ENCODE results near the gene GSAP. TPM values are rescaled to one million over a fixed set of nuclear protein-coding genes. Genes with fewer than 3 reads are reported as not detected.
A peak's percentile ranks its signal among the peaks of the same experiment; 100 is the strongest.
"Not testable (repeated sequence)": the region's sequence is repeated elsewhere in the genome, so short reads cannot be mapped to it uniquely, and the experiment has no call there.

GSAP gene
- total RNA-seq, 1 experiment from 2014 or later = 25.7 TPM

DNA sequence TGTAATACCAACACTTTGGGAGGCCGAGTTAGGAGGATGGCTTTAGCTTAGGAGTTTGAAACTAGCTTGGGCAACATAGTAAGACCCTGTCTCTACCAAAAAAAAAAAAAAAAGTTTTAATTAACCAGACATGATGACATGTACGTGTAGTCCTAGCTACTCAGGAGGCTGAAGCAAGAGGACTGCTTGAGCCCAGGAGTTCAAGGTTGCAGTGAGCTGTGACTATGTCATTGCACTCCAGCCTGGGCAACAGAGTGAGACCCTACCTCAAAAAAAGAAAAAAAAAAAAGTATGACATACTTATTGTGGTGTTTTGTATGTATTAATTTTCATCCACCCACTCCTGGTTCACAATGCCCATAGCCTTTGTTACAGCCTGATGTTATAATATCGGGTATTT lies 69.7 kb downstream of the GSAP start:
- DNase-seq = no peak
- H3K4me3 ChIP-seq (ENCODE audit: low read depth, low read length) = no peak overlapping the region
- no peaks in the 10 kb centered on the region for H3K27me3 ChIP-seq (replicated peaks; ENCODE audit: control insufficient read depth, insufficient read depth, low read length)
- ChIA-PET CTCF (no interaction called here), POLR2A (no interaction called here)
- no TSS peak for BruUV-seq (replicated peaks)
- peaks cover 6% of the 10 kb centered on the region for H3K4me1 Mint-ChIP-seq (ENCODE audit: low read depth, unreplicated experiment)
- no peaks in the 10 kb centered on the region for H3K9me3 ChIP-seq
- no peak overlapping the region for H3K27ac Mint-ChIP-seq (ENCODE audit: unreplicated experiment)
- intact Hi-C loops (cut with micrococcal nuclease; ENCODE audit: unreplicated experiment) = no loop called here
- TF ChIP-seq, protein P1, sequence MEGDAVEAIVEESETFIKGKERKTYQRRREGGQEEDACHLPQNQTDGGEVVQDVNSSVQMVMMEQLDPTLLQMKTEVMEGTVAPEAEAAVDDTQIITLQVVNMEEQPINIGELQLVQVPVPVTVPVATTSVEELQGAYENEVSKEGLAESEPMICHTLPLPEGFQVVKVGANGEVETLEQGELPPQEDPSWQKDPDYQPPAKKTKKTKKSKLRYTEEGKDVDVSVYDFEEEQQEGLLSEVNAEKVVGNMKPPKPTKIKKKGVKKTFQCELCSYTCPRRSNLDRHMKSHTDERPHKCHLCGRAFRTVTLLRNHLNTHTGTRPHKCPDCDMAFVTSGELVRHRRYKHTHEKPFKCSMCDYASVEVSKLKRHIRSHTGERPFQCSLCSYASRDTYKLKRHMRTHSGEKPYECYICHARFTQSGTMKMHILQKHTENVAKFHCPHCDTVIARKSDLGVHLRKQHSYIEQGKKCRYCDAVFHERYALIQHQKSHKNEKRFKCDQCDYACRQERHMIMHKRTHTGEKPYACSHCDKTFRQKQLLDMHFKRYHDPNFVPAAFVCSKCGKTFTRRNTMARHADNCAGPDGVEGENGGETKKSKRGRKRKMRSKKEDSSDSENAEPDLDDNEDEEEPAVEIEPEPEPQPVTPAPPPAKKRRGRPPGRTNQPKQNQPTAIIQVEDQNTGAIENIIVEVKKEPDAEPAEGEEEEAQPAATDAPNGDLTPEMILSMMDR (IDR thresholded peaks at IDR 0.05; ENCODE audit: insufficient read depth in 1 of 2, low read depth in 1 of 2, low read length in 1 of 2, severe bottlenecking in 1 of 2, unreplicated experiment in 1 of 2) = no peak
- H3K36me3 Mint-ChIP-seq (ENCODE audit: insufficient read depth, unreplicated experiment) = no peaks in the 10 kb centered on the region
- H3K4me1 ChIP-seq = peaks cover 5% of the 10 kb centered on the region; the same call in 1 of the 2 replicates
- no peaks in the 10 kb centered on the region for H3K9me3 Mint-ChIP-seq (ENCODE audit: unreplicated experiment)
- H3K36me3 ChIP-seq (ENCODE audit: control insufficient read depth, insufficient read depth, low read length) = no peaks in the 10 kb centered on the region
- H3K27me3 Mint-ChIP-seq (ENCODE audit: insufficient read depth, unreplicated experiment) = no peaks in the 10 kb centered on the region
- H3K4me3 Mint-ChIP-seq (ENCODE audit: unreplicated experiment) = no peak overlapping the region

- H3K27me3 ChIP-seq (replicated peaks; ENCODE audit: control insufficient read depth, insufficient read depth, low read length); H3K9me3 ChIP-seq; H3K9me3 Mint-ChIP-seq (ENCODE audit: unreplicated experiment); H3K4me3 Mint-ChIP-seq (ENCODE audit: unreplicated experiment); intact Hi-C loops (cut with micrococcal nuclease; ENCODE audit: unreplicated experiment); H3K36me3 ChIP-seq (ENCODE audit: control insufficient read depth, insufficient read depth, low read length); H3K4me1 ChIP-seq; H3K36me3 Mint-ChIP-seq (ENCODE audit: insufficient read depth, unreplicated experiment); CTCF ChIA-PET; H3K4me1 Mint-ChIP-seq (ENCODE audit: low read depth, unreplicated experiment); H3K27me3 Mint-ChIP-seq (ENCODE audit: insufficient read depth, unreplicated experiment); BruUV-seq (replicated peaks); DNase-seq; H3K27ac Mint-ChIP-seq (ENCODE audit: unreplicated experiment); POLR2A ChIA-PET; H3K4me3 ChIP-seq (ENCODE audit: low read depth, low read length): not testable (repeated sequence)
Observed at GRCh38 chr7:77345426-77345825, 70.7 kb downstream of the GSAP start.

DNA sequence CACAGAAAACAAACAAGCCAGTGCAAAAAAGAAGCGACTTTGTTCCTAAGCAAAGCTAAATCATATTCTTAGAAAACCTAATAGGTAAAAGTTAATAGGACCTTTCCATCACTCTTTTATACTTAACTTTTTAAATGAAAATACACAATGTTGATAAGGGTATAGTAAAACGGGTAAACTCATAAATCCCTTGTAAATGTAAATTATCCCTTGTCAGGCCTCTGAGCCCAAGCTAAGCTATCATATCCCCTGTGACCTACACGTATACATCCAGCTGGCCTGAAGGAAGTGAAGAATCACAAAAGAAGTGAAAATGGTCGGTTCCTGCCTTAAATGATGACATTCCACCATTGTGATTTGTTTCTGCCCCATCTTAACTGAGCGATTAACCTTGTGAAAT lies 76.4 kb downstream of the GSAP start:
- H3K9me3 Mint-ChIP-seq (ENCODE audit: unreplicated experiment) = no peaks in the 10 kb centered on the region
- Histone ChIP-seq H3K9me3 (no peaks in the 10 kb centered on the region), H3K4me1 (peaks cover 24% of the 10 kb centered on the region), H3K4me3 (ENCODE audit: low read depth, low read length) (no peak overlapping the region), H3K27me3 (replicated peaks; ENCODE audit: control insufficient read depth, insufficient read depth, low read length) (no peaks in the 10 kb centered on the region), H3K36me3 (ENCODE audit: control insufficient read depth, insufficient read depth, low read length) (no peaks in the 10 kb centered on the region)
- peaks cover 10% of the 10 kb centered on the region for H3K36me3 Mint-ChIP-seq (ENCODE audit: insufficient read depth, unreplicated experiment)
- ChIA-PET CTCF (no interaction called here), POLR2A (no interaction called here)
- no TSS peak for BruUV-seq (replicated peaks)
- peak overlapping the region; percentile 74 for H3K27ac Mint-ChIP-seq (ENCODE audit: unreplicated experiment)
- H3K27me3 Mint-ChIP-seq (ENCODE audit: insufficient read depth, unreplicated experiment) = no peaks in the 10 kb centered on the region
- H3K4me1 Mint-ChIP-seq (ENCODE audit: low read depth, unreplicated experiment) = peaks cover 21% of the 10 kb centered on the region
- peak overlapping the region; percentile 16 for H3K4me3 Mint-ChIP-seq (ENCODE audit: unreplicated experiment)
- TF ChIP-seq, protein P1 (IDR thresholded peaks at IDR 0.05; ENCODE audit: insufficient read depth in 1 of 2, low read depth in 1 of 2, low read length in 1 of 2, severe bottlenecking in 1 of 2, unreplicated experiment in 1 of 2) = no peak
- no peak for DNase-seq
- intact Hi-C loops (cut with micrococcal nuclease; ENCODE audit: unreplicated experiment) = loop anchor here (1.0 kb wide), 1 partner anchor 120 kb away; no protein-coding TSS in a partner anchor

All from Caco-2 (cell line).